M059J (cell line): Measurements from ENCODE around the gene MED13L. TPM values are rescaled to one million over a fixed set of nuclear protein-coding genes. Genes with fewer than 3 reads are reported as not detected.

Experiments used
- DNase-seq: peaks from one replicate; pipeline ENCODE4 v3.0.0-alpha.2; 2012; ENCODE audit warnings: low read depth
- total RNA-seq: library from RNA; depleted of rRNA; stranded (reverse); fragments of >200 nt; shearing (Covaris generic); gene quantifications from 2 replicates; pipeline ENCODE4 v1.2.3, GENCODE V29; 2014

Gene MED13L
- total RNA-seq, 1 experiment from 2014 or later = 53.0 TPM

DNA sequence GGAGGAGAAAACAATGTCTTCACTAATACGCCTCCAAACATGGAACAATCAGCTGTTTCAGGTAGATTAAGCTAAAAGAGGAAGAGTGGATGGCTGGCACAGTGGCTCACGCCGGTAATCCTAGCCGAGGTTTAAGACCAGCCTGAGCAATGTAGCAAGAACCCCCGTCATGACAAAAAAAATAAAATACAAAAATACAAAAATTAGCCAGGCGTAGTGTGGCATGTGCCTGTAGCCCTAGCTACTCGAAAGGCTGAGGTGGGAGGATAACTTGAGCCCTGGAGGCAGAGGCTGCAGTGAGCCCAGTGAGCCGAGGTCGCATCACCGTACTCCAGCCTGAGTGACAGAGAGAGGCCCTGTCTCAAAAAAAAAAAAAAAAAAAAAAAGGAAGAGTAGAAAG, 1.2 kb upstream of the MED13L start:
- DNase-seq = no peak

DNA sequence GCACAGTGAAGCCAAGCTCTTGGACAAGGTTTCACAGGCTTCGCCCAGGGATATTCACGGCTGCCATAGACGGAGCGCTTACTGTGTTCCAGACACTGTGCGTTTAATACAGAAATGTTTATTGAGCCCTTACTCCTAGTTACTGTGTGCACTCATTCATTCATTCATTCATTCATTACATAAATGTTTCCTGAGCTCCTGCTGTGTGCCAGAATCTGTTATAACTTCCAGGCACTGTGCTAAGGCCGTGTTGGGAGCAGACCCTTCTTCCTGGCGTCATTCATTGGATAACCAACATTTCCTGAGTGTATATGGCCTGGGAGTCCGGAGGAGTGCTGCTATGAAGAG, 760 bp upstream of the MED13L start:
- DNase-seq = no peak

DNA sequence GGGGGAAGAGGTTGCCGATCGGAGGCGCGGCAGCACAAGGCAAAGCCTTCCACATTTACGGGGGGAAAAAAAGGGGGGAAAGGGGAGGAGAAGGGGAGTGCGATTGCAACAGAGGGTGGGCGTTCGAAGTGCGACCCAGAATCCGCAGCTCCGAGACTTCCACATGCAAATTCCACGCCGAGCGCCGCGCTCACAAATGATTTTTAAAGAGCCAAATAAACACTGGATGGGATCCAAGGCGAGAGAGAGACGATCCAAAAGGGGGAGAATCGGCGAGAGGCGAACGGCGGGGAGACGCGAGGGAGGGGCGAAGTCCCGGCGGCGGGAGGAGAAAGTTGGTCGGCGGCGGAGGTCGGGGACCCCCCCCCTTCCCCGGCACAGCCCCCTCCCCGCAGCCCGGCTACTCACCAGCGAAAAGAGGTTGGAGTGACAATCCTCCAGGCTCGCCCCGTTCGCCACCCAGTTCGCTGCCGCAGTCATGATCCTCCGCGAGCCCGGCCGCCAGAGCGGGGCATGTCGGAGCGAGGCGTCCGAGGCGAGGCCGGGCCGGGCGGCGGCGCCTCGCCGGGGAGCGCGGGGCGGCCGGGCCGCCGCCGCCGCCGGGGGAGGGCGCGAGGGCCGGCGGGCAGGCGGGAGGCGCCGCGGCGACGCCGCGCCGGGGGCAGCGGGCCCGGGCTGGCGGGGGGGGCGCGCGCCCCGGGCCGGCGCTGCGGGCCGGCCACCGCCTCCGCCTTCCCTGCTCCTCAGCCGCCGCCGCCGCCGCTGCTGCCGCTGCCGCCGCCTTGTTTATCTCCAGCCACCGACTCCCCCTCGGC, 634 bp downstream of the MED13L start:
- DNase-seq = peak; percentile 73

DNA sequence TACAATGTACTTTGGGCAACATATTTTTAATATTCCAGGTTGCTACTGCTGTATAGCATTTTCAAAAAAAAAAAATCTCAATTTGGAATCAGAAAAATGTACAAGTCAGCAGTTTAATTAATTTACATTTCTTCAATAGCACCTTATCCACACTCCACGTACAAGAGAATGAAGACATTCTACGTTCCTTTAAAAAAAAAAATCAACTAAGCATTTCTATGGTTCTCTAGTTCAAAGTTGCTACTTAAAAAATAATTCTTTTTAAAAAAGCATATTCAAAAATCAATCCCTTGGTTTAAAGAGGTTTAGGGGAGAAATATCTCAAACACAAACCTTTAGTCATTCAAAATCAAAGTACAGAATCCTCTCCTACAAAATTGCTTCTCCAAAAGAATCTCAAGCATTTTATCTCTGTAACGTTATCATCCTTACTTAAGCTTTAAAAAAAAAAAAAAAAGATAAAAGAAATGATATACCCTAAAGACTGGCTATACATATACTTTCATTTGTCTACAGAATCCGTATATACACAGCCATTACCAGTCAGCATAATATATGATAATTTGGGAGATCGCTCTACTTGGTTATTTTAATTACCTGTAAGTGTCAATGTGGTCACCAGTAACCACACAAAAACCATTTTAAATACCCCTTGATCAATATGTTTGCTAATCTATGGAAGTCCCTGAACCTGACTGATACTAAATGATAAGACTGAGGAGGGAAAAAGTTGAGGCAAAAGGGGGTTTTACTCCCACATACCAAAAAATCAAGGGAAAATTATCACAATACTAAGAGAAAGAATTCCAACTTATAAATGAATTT, 2.7 kb downstream of the MED13L start:
- DNase-seq = no peak

DNA sequence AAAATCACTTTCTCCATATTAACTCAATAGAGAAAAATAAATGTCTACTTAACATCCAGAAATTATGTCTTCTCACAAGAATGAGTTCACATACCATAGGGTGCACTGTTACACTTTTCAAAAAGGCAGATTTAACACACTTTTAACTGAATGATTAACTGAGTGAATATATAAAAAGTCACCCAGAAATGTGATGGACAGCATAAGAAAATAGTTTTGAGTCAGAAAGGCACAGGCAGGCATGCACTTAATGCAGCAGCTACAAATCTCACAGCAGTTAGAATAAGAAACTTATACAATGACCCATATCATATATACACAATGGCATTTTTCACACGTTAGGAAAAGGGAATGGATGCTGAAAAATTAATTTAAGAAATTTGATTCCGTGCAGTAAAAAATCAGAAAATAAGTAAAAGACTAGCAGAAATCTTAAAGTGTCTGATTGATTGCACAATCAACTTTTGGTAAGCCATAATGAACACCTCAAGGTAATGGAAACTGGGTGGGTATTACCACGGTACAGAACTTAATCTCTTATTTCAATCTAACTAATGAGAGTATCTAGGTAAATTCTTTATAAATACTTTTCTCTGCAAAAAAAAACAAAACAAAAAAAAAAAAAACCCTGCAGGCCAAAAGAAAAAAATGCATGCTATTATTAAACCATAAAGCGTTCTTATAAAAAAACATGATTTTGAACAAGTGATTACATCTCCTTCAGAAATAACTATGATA, 3.5 kb downstream of the MED13L start:
- DNase-seq = no peak

DNA sequence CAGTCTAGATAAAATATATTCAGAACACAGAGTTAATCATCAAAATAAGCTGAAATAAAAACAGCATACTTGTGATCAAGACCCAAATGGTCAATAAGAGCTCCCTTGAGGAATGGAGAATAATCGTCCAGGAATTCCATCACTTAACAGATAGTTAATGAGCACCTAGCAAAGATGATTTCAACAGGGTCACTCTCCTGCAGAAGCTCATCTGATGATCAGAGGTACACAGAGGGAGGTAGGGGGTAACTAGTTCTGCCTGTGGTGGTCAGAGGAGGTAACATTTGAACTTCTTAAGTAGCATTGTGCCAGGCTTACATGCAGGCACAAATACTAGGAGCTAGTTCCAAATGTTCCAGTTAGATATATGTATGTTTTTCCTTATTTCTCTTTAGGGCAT, 9.5 kb downstream of the MED13L start:
- no peak for DNase-seq

DNA sequence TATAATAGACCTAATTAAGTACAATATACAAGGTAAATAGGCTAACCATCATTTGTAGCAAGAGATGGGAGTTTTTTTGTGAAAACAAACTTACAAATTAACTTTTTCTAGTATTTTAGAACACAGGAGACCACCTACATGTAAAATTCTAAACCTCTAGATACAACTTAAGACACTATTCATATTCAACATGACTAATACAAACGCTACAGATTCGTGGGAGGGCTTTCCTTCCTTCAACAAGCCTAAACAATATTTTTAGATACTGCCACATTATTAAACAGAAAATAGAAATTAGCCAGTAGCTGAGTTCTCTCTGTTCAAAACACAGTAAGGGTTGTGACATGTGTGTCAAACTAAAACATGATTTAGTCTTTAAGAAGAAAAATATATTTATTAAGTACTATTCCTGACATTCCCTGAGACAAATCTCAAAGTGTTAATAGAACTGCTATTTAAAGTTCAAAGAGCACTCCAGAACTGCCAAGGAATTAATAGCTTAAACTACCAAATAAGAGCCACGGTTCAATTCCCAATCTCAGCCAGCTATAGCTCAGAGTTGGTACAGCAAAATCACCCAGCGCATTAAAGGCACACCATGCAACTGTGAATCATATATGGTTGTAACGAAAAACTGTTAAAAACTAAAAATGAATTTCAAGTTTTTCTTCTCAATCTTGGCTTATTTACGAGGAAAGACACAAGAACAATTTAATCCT, 10.7 kb downstream of the MED13L start:
- DNase-seq = no peak

DNA sequence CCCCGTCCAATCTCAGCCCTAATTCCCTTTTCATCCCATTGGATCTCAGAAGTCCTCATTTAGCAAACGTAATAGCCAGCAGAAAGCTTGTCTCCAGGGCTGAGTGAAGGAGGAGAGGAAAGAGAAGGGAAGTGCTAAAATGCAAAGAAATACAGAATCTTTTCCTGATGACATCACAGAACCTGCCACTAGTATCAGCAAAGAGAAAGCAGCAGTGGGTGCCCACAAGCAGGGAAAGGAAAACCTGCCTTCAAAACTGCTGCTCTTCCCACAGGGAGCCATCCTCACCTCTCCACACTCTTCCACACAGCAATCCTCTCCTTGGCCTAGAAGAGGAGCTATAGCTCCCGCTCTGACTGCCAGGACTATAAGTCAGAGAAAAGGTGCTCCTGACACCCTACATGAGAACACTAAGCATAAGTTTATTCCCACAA, 11.3 kb downstream of the MED13L start:
- DNase-seq = peak; percentile 34

DNA sequence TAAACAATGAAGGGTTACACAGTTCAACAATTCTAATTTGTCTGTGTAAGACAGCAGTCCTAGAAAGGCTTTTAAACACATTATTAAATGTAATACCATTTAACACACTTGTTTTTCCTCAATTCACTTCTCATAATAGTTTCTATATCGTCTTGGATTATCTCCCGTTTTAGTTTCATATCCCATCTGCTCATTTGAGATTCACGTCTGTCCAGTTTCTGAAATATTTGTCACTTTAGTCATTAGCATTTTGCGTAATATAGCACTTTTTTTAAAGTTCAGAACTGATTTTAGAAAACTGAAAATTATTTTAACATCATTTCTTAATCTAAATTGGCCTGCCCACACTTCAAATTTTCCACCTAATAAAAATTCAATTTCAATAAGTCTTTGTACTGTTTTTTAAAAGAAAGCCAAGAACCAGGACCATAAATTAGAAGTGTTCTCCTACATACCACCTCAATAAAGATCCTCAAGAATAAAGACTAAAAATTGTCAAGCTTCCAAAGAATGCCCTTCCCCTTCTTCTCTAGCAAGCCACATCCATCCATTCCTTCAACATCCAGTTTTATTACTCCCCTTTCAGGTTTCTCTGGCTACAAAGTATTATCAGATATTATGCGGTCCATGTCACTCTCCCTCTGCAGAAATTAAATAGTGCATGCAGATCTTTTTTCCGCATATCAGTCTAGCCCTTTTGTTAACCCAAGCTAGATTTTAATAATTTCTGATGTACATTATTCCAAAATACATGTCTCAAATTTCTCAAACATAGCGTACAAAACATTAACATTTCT, 11.9 kb downstream of the MED13L start:
- no peak for DNase-seq

DNA sequence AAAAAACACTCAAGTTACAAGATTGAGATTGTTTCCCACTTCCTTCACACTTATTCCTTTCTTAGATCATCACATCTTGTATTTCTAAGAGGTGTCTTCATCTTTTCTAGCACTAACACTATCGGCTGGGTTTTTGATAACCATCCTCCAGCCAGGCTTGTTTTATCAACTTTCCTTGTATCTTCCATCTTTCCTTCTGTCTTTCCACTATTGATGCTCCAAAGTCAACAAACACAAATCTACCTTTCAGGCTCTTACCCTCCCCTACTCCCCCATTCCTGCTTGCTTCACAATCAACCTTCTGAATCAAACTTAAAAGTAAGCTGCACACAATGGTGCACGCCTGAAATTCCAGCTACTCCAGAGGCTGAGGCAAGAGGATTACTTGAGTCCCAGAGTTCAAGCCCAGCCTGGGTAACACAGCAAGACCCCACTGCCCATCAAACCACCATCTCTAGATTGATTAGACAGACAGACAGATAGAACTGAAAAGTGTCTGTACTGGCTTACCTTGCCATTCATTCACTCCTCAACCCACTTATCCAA, 12.9 kb downstream of the MED13L start:
- DNase-seq = no peak

DNA sequence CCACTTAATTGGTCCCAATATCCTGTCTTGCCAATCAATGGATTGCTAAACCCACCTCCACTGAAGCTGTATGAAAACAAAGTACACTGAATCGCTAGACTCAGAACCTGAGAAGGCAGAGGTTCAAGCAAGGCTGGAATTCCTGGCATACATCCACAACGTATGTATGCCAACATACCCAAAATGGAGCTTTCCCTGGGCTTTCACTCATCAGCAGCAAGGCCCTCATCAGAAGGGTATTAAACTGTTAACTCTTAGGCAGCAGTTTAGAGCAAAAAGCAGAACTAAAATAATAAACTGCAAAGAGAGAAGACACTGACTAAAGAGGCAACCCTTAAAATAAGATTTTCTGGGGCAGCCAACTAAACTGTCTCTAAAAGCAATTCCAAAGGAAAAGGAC, 13.6 kb downstream of the MED13L start:
- no peak for DNase-seq

DNA sequence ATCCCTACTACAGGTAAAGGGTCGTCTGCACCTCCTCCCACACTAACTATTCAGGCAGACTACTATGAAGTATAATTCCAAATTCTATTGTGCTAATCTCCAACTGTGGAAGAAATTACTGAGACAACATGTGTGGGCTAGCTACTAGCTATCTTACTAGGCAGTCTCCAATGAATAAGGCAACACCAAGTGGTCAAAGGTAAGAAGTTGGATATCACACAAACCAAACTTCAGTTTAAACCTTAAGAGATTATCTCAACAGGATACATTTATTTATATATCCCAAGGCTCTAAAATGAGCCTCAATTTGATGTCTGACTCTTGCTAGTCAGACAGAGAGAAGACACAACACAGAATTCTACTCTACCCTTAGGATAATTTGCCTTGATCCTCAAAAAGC, 14.1 kb downstream of the MED13L start:
- DNase-seq = no peak

DNA sequence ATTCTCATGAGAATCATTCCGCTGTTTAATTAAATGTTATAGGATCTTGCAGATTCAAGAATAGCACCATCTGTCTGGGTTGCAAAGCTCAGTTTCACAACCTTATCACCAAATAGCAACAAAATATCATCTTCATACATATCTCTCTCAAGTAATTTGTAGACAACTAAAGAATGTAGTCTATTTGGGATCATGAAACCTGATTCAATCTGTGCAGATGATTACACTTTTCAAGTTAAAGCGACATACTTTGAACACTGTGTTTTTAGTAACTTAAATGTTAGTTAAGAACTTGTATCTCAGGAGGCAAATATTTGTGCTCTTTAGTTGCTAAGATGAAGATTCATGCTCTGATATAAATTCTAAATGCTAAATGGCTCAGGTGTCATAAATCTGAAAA, 14.8 kb downstream of the MED13L start:
- DNase-seq = no peak

DNA sequence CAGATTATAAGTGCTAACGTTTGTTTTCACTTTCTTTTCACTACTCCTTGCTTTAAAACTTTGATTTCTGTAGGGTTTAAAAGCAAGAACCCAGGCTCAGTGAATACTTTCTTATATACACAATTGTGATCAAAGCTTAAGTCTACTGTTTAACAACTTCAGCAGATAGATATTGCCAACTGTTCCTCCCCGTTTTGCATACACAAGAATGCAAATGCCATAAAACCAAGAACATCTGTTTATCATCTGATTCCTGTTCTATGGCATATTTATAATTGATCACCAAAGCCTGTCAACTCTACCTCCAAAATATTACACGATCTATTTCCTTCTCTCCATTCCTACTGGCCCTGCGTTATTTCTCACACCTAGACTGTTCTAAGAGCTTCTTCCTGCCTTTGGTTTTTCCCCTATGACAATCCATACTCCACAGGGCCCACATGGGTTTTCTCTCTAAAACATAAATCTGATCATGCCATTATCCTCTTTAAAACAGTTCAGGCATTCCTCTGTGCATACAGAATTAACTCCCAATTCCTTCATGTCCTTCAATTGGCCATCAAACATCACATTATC, 15.9 kb downstream of the MED13L start:
- no peak for DNase-seq

DNA sequence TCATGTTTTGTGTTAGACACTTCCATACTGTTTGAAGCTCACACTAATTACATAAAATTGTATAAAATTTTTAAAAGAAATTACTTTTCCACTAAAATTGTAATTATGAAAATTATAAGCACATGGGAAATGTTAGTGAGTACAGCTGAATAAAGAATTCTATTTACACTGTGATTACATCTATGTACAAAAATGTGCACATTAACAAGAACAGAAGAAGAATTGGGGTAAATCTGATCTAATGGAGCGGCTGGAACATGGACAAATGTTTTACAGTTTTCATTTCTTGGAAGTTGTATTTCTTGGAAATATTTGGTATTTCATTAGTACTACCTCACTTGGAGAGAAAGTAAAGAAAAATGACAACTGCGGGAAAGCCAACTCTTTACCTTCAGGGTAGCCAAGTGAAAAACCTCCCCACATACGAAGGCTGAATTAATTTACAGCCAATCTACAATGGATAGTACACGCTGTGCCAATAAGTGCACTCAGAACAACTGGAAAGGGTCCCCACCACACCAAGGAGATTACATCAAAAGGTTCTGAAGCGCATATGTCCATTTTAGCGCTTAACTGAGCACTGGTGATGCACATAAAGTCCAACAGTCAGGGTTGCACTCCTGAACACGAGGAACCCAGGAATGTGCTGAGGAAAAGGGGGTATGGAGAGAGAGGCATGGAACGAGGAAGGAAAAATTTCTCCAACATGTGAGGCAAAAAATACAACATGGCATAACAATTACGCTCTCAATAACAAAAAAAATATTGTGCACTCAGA, 17.5 kb downstream of the MED13L start:
- DNase-seq = no peak

DNA sequence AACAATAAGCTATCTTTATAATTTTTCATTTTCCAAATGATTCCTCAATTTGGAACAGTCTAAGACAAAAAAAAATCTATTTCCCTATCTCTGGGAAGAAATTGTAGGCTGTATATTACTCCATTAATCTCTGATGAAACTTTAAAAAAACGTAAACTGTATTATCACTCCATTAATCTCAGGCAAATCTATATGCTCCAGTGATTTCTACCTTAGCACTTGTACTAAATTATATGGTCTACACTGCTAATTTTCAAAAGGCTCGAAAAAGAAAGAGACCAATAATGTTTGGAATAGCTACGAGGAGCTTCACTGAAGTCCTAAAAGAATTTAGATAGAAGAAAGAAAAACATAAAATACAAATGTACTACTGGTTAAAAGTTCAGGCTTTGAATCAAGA, 19.7 kb downstream of the MED13L start:
- DNase-seq = no peak

DNA sequence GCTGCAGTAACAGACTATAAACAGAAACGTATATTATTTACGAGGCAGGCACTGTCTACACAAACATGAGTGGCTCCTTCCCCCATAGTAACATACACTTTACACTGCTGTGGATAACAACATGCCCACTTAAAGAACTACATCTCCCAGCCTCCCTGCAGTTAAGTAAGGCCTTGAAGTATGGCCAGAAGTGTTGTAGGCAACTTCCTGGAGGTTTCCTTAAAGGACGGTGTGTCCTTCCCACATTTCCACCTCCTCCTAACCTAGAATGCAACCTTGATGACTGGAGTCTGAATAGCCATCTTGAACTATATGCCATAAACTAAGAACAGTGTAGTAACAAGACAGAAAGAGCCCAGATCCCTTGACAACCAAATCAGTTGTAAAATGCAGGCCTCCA, 20.3 kb downstream of the MED13L start:
- DNase-seq = peak; percentile 27

DNA sequence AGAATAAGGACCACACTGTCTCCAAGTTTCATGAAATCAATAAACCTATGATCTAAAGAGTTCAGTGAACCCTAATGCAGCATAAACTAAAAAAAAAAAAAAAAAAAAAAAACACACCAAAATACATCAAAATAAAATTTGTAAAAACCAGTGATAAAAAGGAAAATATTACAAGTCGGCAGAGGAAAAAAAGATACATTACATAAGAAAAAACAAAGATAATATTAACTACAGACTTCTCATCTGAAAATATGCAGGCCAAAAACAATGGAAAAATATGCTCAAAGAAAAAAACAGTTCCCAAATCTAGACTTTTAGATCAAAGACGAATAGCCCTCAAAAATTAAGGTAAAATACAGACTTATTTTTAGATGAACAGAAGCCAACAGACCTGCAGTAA, 27.6 kb downstream of the MED13L start:
- DNase-seq = no peak

DNA sequence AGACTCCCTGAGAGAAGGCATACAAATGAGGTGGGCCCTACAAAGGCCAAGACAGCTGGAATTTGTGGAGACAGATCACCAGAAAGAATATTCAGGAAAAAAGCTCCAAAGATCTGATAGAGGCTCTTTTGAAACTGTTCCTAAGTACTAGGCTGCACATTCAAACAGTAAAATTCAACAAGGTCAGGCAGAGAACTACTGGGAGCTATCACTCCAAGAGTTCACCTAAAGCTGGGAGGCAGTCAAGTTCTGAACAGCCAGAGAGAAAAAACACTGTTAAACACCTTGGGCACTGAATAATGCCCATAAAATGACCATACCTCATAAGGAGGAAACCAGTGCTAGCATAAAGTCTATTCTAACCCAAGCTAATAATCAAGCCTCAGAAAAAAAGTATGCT, 28.6 kb downstream of the MED13L start:
- no peak for DNase-seq

DNA sequence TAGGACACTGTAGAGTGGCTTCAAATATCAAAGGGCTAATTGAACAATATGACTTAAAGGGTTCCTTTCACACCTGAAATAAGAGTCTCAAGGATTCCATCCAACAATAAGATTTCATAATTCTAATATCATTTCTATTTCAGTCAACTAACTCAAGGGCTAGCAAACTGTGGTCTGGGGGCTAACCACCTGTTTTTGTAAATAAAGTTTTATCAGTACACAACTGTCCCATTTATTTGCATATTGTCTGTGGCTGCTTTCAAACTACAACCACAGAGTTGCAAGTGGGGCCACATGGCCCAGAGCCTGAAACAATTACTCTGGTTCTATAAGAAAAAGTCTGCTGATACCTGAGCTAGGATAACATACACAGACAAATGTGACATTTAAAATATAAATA, 29.1 kb downstream of the MED13L start:
- no peak for DNase-seq
